Spleen (tissue), 7 donors: ENCODE measurements around the gene CTSD.

Experiments used
- CTCF ChIP-seq, 11 experiments: fragments of 200-600 bp in 7 of 11; fragments of 450-650 bp in 4 of 11; sonication (generic) in 4 of 11; IDR thresholded peaks in 8 of 11; conservative IDR thresholded peaks in 3 of 11; 1 replicate in 7 of 11; 2 replicates in 4 of 11; pipeline versions ENCODE4 v1.4.0 to v1.8.0; 2016 to 2021; ENCODE audit warnings: antibody characterized with exemption in 11 of 11, inconsistent platforms in 4 of 11, mild to moderate bottlenecking in 1 of 11
- POLR2AphosphoS5 ChIP-seq, 3 donors: sonication (generic); formaldehyde crosslinking; IDR thresholded peaks; one replicate each; pipeline ENCODE4 v1.5.1; 2017; ENCODE audit warnings: antibody characterized with exemption in 3 of 3
- donor health status: DM: no; HTN: no; CAD: no; lungs with moderate emphysema.
- donor health status: DM: no; HTN: no; CAD: no.
- donor health status: DM: no; HTN: no; CAD: no.

GRCh38 chr11:1761857-1762536 is 1.7 kb downstream of the CTSD start:
- TF ChIP-seq POLR2AphosphoS5 (IDR thresholded peaks at IDR 0.05) (no peak), CTCF (IDR thresholded peaks at IDR 0.05 in 8 of 11, conservative IDR thresholded peaks at IDR 0.05 in 3 of 11) (no peak)
